ENCODE data around the gene DLG2.

Gene DLG2

GRCh38 chr11:83678831-83679584, 1948.1 kb downstream of the DLG2 start:
- no peaks in the 10 kb centered on the region for H3K9me3 Mint-ChIP-seq
- no peak overlapping the region for H3K4me3 Mint-ChIP-seq
- no peaks in the 10 kb centered on the region for H3K4me1 Mint-ChIP-seq (ENCODE audit: low read depth)
- no peak for DNase-seq (ENCODE audit: low spot score)
- H3K27me3 Mint-ChIP-seq (ENCODE audit: low read depth), result peaks cover 4% of the 10 kb centered on the region
- H3K27ac Mint-ChIP-seq, result no peak overlapping the region
- no peaks in the 10 kb centered on the region for H3K36me3 Mint-ChIP-seq (ENCODE audit: low read depth)

DNA sequence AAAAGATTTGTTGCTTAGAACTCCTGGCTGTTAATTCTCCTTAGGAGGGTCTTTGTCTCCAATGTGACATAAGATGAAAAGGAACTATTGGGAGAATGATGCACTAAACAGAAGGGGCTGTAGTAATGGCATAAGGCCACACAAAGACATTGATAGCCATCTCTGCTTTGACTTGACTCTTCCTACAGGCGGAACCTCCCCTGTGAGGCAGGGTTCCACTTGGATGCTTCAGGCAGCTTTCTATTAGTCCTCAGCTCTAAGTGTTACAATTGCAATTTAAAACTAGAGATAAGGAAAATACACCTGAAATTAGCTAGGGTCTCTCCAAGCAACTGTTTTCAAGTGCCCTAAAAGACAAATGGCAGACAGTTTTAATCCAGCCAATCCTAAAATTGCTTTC, 1949.4 kb downstream of the DLG2 start:
- Mint-ChIP-seq H3K27me3 (ENCODE audit: low read depth) (peaks cover 4% of the 10 kb centered on the region), H3K9me3 (no peaks in the 10 kb centered on the region), H3K4me3 (no peak overlapping the region), H3K4me1 (ENCODE audit: low read depth) (no peaks in the 10 kb centered on the region), H3K27ac (no peak overlapping the region), H3K36me3 (ENCODE audit: low read depth) (no peaks in the 10 kb centered on the region)
- DNase-seq (ENCODE audit: low spot score), result no peak

DNA sequence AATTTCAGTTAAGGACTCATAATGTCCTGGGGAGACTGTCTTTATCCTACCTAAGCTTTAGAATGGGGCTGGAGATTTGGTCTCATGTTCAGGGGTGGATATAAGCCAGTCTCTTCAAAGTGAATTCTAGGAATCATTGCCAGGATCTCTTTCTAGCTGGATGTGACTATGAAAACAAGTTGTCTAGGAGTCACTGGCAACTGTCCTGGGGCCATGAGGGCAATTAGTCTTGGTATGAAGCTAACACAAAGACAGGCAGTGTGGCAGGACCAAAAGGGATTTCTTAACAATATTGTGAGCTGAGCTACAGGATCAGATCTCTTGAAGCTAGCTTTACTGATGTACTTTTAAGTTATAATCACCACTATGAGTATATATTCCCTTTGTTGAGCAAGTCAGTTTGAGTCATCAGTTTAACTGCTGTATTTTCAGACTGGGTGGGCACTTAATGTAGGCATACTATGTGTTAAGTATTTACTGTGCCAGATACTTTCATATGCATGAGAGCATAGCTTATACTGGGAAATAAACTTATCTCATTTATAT, 1951.0 kb downstream of the DLG2 start:
- no peak overlapping the region for H3K27ac Mint-ChIP-seq
- no peak for DNase-seq (ENCODE audit: low spot score)
- H3K36me3 Mint-ChIP-seq (ENCODE audit: low read depth), result no peaks in the 10 kb centered on the region
- no peak overlapping the region for H3K4me3 Mint-ChIP-seq
- H3K27me3 Mint-ChIP-seq (ENCODE audit: low read depth), result peaks cover 4% of the 10 kb centered on the region
- no peaks in the 10 kb centered on the region for H3K4me1 Mint-ChIP-seq (ENCODE audit: low read depth)
- no peaks in the 10 kb centered on the region for H3K9me3 Mint-ChIP-seq

- Mint-ChIP-seq H3K4me1 (ENCODE audit: low read depth) (no peaks in the 10 kb centered on the region), H3K27ac (no peak overlapping the region), H3K4me3 (no peak overlapping the region), H3K9me3 (no peaks in the 10 kb centered on the region), H3K36me3 (ENCODE audit: low read depth) (no peaks in the 10 kb centered on the region), H3K27me3 (ENCODE audit: low read depth) (no peaks in the 10 kb centered on the region)
- DNase-seq (ENCODE audit: low spot score), result no peak
These were observed 1952.8 kb downstream of the DLG2 start for GRCh38 chr11:83674102-83674896.

DNA sequence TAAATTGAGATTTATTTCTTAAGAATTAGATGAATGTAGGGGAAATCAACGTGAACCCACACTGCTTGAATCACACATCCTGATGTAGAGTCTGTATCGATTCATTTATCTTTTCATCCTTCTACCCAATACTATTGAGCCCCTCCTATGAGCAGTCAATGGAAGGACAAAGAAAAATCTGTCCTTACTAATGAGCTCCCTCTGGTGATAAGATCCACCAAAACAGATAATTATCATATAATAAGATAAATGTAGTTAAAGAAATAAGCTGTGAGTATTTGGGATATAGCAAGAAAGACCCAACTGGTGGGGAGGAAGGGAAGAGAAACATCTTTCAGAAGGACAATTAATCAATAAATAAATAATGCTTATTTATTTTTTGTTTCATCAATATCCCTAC, 1955.9 kb downstream of the DLG2 start:
- H3K36me3 Mint-ChIP-seq (ENCODE audit: low read depth), result no peaks in the 10 kb centered on the region
- H3K27me3 Mint-ChIP-seq (ENCODE audit: low read depth), result no peaks in the 10 kb centered on the region
- H3K27ac Mint-ChIP-seq, result no peak overlapping the region
- no peak overlapping the region for H3K4me3 Mint-ChIP-seq
- H3K9me3 Mint-ChIP-seq, result no peaks in the 10 kb centered on the region
- H3K4me1 Mint-ChIP-seq (ENCODE audit: low read depth), result no peaks in the 10 kb centered on the region
- DNase-seq (ENCODE audit: low spot score), result no peak

DNA sequence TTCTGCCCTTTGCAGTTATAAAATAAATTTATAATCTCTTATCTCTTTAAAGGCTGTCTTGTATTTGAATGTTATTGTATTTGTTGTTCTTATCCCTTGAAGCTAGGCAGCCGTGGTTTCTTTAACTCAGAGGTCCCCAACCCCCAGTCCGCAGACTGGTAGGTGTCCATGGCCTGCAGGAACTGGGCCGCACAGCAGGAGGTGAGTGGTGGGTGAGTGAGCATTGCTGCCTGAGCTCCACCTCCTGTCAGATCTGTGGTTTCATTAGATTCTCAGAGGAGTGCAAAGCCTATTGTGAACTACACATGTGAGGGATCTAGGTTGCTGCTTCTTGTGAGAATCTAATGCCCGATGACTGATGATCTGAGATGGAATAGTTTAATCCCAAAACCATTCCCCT, 1961.0 kb downstream of the DLG2 start:
- no peaks in the 10 kb centered on the region for H3K4me1 Mint-ChIP-seq (ENCODE audit: low read depth)
- no peak for DNase-seq (ENCODE audit: low spot score)
- H3K27me3 Mint-ChIP-seq (ENCODE audit: low read depth), result no peaks in the 10 kb centered on the region
- no peaks in the 10 kb centered on the region for H3K36me3 Mint-ChIP-seq (ENCODE audit: low read depth)
- no peak overlapping the region for H3K27ac Mint-ChIP-seq
- H3K4me3 Mint-ChIP-seq, result no peak overlapping the region
- H3K9me3 Mint-ChIP-seq, result no peaks in the 10 kb centered on the region

GRCh38 chr11:83663988-83664387, 1963.2 kb downstream of the DLG2 start:
- Mint-ChIP-seq H3K27ac (no peak overlapping the region), H3K4me1 (ENCODE audit: low read depth) (no peaks in the 10 kb centered on the region), H3K4me3 (no peak overlapping the region), H3K9me3 (no peaks in the 10 kb centered on the region), H3K36me3 (ENCODE audit: low read depth) (no peaks in the 10 kb centered on the region), H3K27me3 (ENCODE audit: low read depth) (no peaks in the 10 kb centered on the region)
- no peak for DNase-seq (ENCODE audit: low spot score)

GRCh38 chr11:83663446-83663845, 1963.7 kb downstream of the DLG2 start:
- Mint-ChIP-seq H3K36me3 (ENCODE audit: low read depth) (no peaks in the 10 kb centered on the region), H3K27me3 (ENCODE audit: low read depth) (no peaks in the 10 kb centered on the region), H3K27ac (no peak overlapping the region), H3K4me3 (no peak overlapping the region), H3K4me1 (ENCODE audit: low read depth) (no peaks in the 10 kb centered on the region), H3K9me3 (no peaks in the 10 kb centered on the region)
- no peak for DNase-seq (ENCODE audit: low spot score)

DNA sequence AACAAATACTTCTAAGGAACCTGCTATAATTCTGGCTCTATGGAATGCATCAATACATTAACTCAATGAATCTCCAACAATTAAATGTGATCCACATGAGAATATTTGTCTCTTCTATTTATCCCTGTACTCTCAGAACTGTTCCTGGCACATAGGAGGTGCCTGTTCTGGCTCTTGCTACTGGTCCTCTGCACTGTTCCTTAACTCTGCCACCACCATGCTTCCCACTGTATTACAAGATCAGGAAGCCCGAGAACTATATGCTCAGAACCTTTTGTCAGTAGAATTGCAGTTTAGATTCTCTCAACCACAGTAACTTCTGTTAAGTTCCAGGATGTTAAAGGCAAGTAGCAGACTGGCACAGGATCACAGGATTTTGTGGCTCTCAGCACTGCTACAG, 1964.7 kb downstream of the DLG2 start:
- no peaks in the 10 kb centered on the region for H3K36me3 Mint-ChIP-seq (ENCODE audit: low read depth)
- H3K4me3 Mint-ChIP-seq, result no peak overlapping the region
- no peaks in the 10 kb centered on the region for H3K9me3 Mint-ChIP-seq
- H3K27ac Mint-ChIP-seq, result no peak overlapping the region
- no peaks in the 10 kb centered on the region for H3K4me1 Mint-ChIP-seq (ENCODE audit: low read depth)
- no peak for DNase-seq (ENCODE audit: low spot score)
- no peaks in the 10 kb centered on the region for H3K27me3 Mint-ChIP-seq (ENCODE audit: low read depth)

GRCh38 chr11:83661491-83662350, 1965.4 kb downstream of the DLG2 start:
- H3K9me3 Mint-ChIP-seq, result no peaks in the 10 kb centered on the region
- H3K4me3 Mint-ChIP-seq, result no peak overlapping the region
- H3K4me1 Mint-ChIP-seq (ENCODE audit: low read depth), result no peaks in the 10 kb centered on the region
- no peaks in the 10 kb centered on the region for H3K36me3 Mint-ChIP-seq (ENCODE audit: low read depth)
- no peaks in the 10 kb centered on the region for H3K27me3 Mint-ChIP-seq (ENCODE audit: low read depth)
- no peak for DNase-seq (ENCODE audit: low spot score)
- H3K27ac Mint-ChIP-seq, result no peak overlapping the region

DNA sequence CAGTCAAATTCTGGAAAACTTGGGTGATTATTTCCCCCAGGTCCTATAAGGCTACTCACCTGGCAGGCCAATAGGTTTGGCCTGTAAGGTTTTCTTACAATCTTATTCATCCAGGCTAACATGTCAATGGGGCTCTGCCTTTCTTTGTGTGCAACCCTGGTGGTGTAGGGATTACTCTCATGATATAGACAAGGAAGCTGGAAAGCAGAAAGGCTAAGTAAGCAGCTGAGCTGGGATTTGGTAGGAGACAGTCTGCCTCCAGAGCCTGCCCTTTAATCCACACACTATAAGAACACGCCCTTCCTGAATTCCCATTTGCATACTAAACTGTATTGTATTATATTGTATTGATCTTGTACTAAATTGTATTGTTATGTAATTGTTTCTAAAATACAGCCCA, 1967.7 kb downstream of the DLG2 start:
- H3K4me3 Mint-ChIP-seq, result no peak overlapping the region
- H3K36me3 Mint-ChIP-seq (ENCODE audit: low read depth), result no peaks in the 10 kb centered on the region
- no peak overlapping the region for H3K27ac Mint-ChIP-seq

DNA sequence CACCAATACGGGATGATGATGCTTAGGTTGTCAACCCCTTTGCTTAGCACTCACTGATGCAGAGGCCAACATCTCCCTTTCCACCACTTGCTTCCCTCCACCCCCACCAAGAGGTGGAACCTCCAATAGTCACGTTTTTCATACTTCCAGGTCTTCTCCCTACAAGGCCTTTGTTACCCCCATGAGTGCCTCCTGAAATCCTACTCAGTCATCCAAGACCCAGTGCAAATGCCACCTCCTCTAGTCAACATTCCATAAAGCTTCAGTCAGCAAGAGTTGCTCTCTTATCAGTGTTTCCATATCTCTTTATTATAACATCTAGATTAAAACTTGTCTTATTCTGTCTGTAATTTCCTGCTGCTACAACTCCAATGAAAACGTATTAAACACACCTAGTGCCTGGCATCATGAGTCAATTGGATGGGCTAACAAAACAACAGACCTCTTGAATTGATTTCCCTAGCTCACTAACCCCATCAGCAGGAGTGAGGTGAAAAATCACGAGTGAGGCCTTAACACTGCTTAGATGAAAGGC, 1970.3 kb downstream of the DLG2 start:
- no peaks in the 10 kb centered on the region for H3K9me3 Mint-ChIP-seq
- H3K4me1 Mint-ChIP-seq (ENCODE audit: low read depth), result no peaks in the 10 kb centered on the region
- H3K4me3 Mint-ChIP-seq, result no peak overlapping the region
- H3K27ac Mint-ChIP-seq, result no peak overlapping the region
- DNase-seq (ENCODE audit: low spot score), result no peak
- H3K36me3 Mint-ChIP-seq (ENCODE audit: low read depth), result no peaks in the 10 kb centered on the region
- H3K27me3 Mint-ChIP-seq (ENCODE audit: low read depth), result no peaks in the 10 kb centered on the region

More for the DNA sequence above, 1967.7 kb downstream of the DLG2 start:
- DNase-seq (ENCODE audit: low spot score), result no peak
- H3K9me3 Mint-ChIP-seq, result no peaks in the 10 kb centered on the region
- no peaks in the 10 kb centered on the region for H3K27me3 Mint-ChIP-seq (ENCODE audit: low read depth)
- no peaks in the 10 kb centered on the region for H3K4me1 Mint-ChIP-seq (ENCODE audit: low read depth)

- DNase-seq (ENCODE audit: low spot score), result no peak
- H3K27me3 Mint-ChIP-seq (ENCODE audit: low read depth), result no peaks in the 10 kb centered on the region
- H3K4me3 Mint-ChIP-seq, result no peak overlapping the region
- H3K36me3 Mint-ChIP-seq (ENCODE audit: low read depth), result no peaks in the 10 kb centered on the region
- H3K4me1 Mint-ChIP-seq (ENCODE audit: low read depth), result no peaks in the 10 kb centered on the region
- H3K9me3 Mint-ChIP-seq, result no peaks in the 10 kb centered on the region
- no peak overlapping the region for H3K27ac Mint-ChIP-seq
These were observed 1971.2 kb downstream of the DLG2 start for GRCh38 chr11:83655976-83656375.

DNA sequence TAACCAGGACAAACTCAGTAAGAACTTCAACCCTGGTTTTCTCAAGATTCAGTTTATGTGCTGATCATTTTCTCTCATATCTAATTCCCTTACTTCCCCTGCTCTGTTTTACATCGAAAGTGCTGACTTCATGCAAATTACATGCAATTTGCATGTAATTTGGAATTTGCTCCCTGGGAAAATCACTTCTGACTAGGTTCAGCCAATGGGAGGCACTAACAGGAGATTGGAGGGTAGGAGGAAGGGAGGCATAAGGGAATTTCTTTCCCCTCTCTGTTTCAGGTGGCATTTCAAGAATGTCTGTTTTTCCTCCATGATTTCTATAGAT, 1977.7 kb downstream of the DLG2 start:
- Mint-ChIP-seq H3K9me3 (no peaks in the 10 kb centered on the region), H3K4me3 (no peak overlapping the region), H3K4me1 (ENCODE audit: low read depth) (no peaks in the 10 kb centered on the region), H3K27ac (no peak overlapping the region), H3K27me3 (ENCODE audit: low read depth) (no peaks in the 10 kb centered on the region), H3K36me3 (ENCODE audit: low read depth) (no peaks in the 10 kb centered on the region)
- DNase-seq (ENCODE audit: low spot score), result no peak

Measured in T-helper 2 cell treated with Interferon-gamma antibody and Interleukin-4, amounts not matched to agents 5 μg/mL and 100 μg/mL, for 36 hours (primary cell).